ENCODE measurements around the gene GRHL1.

DNA sequence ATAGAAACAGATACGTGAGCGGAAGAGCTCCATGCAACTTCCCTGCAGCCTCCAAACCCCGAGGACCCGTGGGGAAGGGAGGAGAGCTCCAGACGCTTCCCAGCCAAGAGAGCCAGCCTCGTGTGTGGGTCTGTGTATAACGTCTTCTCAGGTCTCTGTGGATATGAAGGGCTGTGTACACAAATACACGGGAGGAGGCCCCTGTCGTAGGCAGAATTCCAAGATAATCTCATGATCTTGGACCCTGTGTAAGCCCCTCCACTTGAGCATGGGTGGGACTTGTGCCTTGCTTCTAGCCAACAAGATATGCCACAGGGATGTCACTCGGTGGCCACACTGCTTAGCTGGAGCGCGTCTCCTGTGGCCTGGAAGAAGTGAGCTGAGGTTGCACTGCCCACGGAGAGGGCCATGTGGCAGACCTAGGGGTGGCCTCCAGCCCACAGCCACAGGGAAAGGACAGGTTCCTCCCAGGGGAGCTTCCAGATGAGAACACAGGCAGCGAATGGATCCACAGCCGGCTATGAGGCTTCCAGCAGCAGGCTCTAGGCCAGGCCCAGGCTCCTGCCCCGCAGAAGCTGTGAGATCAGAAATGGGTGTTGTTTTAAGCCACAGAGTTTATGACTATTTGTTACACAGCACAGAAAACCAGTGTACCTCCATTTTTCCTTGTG, 76.3 kb downstream of the GRHL1 start:
- TF ChIP-seq, protein P1, sequence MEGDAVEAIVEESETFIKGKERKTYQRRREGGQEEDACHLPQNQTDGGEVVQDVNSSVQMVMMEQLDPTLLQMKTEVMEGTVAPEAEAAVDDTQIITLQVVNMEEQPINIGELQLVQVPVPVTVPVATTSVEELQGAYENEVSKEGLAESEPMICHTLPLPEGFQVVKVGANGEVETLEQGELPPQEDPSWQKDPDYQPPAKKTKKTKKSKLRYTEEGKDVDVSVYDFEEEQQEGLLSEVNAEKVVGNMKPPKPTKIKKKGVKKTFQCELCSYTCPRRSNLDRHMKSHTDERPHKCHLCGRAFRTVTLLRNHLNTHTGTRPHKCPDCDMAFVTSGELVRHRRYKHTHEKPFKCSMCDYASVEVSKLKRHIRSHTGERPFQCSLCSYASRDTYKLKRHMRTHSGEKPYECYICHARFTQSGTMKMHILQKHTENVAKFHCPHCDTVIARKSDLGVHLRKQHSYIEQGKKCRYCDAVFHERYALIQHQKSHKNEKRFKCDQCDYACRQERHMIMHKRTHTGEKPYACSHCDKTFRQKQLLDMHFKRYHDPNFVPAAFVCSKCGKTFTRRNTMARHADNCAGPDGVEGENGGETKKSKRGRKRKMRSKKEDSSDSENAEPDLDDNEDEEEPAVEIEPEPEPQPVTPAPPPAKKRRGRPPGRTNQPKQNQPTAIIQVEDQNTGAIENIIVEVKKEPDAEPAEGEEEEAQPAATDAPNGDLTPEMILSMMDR (IDR thresholded peaks at IDR 0.05) = no peak
- no peak for TF ChIP-seq POLR2A (IDR thresholded peaks at IDR 0.05)
